Stimulated activated naive B cell treated with anti-CD40 and anti-IgM and Interleukin-4, amounts not matched to agents 10 μg/mL and 1 μg/mL and 100 μg/mL, for 72 hours (primary cell): ENCODE measurements around the gene MCM3AP.

Experiments used
- ATAC-seq, 2 donors: fragments of 150-1000 bp; cut with Tn5 transposase; replicated peaks; 2 replicates each; pipeline ENCODE4 v1.10.0; 2021; ENCODE audit warnings: moderate library complexity in 1 of 2
- DNase-seq: peaks from one replicate; pipeline ENCODE4 v3.0.0; 2021
- H3K27ac Mint-ChIP-seq: one replicate; pipeline ENCODE4 v1.8.0; 2022; ENCODE audit warnings: mild to moderate bottlenecking, mixed read lengths
- H3K27me3 Mint-ChIP-seq, 2 donors: one replicate each; pipeline ENCODE4 v1.8.0; 2022; ENCODE audit warnings: mixed read lengths in 2 of 2
- H3K36me3 Mint-ChIP-seq, 2 donors: one replicate each; pipeline ENCODE4 v1.8.0; 2022; ENCODE audit warnings: mixed read lengths in 2 of 2, mild to moderate bottlenecking in 1 of 2
- H3K4me1 Mint-ChIP-seq, 2 donors: one replicate each; pipeline ENCODE4 v1.8.0; 2022; ENCODE audit warnings: mixed read lengths in 2 of 2, mild to moderate bottlenecking in 1 of 2
- H3K4me3 Mint-ChIP-seq, 2 donors: one replicate each; pipeline ENCODE4 v1.8.0; 2022; ENCODE audit warnings: mild to moderate bottlenecking in 2 of 2, mixed read lengths in 2 of 2, moderate library complexity in 1 of 2
- H3K9me3 Mint-ChIP-seq, 2 donors: one replicate each; pipeline ENCODE4 v1.8.0; 2022; ENCODE audit warnings: mixed read lengths in 2 of 2, mild to moderate bottlenecking in 1 of 2

MCM3AP gene

GRCh38 chr21:46297338-46298271 is 12.2 kb upstream of the MCM3AP start:
- H3K27me3 Mint-ChIP-seq: no peaks in the 10 kb centered on the region
- ATAC-seq (peak; percentile 33 to 35), DNase-seq (no peak)
- H3K36me3 Mint-ChIP-seq: peaks cover 9 to 10% of the 10 kb centered on the region in 2 donors
- H3K27ac Mint-ChIP-seq: peak overlapping the region; percentile 79
- H3K4me3 Mint-ChIP-seq: peak overlapping the region; percentile 78 to 82
- H3K9me3 Mint-ChIP-seq: no peaks in the 10 kb centered on the region
- H3K4me1 Mint-ChIP-seq: peaks cover 19 to 26% of the 10 kb centered on the region in 2 donors

- Mint-ChIP-seq H3K27ac (peak overlapping the region; percentile 83), H3K4me1 (peaks cover 19 to 29% of the 10 kb centered on the region in 2 donors), H3K4me3 (peak overlapping the region; percentile 66), H3K9me3 (peaks cover 0 to 1% of the 10 kb centered on the region in 2 donors), H3K36me3 (peaks cover 18 to 20% of the 10 kb centered on the region in 2 donors), H3K27me3 (no peaks in the 10 kb centered on the region)
- ATAC-seq: peak; percentile 93 to 94
- DNase-seq: peak; percentile 77
Observed at GRCh38 chr21:46295996-46296752, 10.8 kb upstream of the MCM3AP start.

DNA sequence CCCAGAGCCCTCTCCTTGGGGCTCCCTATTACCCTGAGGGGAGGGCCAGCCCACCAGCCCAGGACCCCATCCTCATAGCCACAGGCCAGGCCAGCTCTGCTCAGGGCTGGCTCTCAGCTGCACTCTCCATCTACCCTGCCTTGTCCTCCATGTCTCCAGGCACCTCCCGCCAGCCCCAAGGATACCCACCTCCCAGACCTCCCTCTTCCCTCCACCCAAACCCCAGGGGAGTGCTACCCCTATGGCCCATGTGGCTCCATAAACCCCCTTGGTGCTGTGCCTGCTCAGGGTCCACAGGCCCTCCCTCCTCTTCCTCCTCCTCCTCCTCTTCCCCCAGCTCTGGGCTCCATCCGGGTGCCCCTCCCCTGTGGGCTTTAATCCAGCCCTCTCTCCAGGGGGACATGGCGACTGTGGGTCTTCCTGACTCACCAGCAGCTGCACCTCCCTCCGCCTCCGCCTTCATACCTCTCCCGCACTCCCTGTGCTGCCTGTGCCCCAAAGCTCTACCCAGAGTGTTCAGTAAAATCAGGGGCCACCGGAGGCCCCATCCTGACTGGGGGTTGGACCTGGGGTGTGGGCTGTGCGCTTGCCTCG is 9.9 kb upstream of the MCM3AP start:
- peaks cover 0 to 1% of the 10 kb centered on the region in 2 donors for H3K9me3 Mint-ChIP-seq

GRCh38 chr21:46294647-46295176 is 9.3 kb upstream of the MCM3AP start:
- Mint-ChIP-seq H3K36me3 (peaks cover 18 to 20% of the 10 kb centered on the region in 2 donors), H3K4me3 (no peak overlapping the region), H3K27ac (peak overlapping the region; percentile 65), H3K27me3 (no peaks in the 10 kb centered on the region), H3K9me3 (peaks cover 0 to 1% of the 10 kb centered on the region in 2 donors), H3K4me1 (peaks cover 24 to 40% of the 10 kb centered on the region in 2 donors)
- DNase-seq (no peak), ATAC-seq (no peak)

More for the DNA sequence above, 9.9 kb upstream of the MCM3AP start:
- no peak overlapping the region for H3K4me3 Mint-ChIP-seq
- ATAC-seq (peak in 1 of 2 donors; percentile 8), DNase-seq (no peak)
- H3K27ac Mint-ChIP-seq: peak overlapping the region; percentile 65
- H3K27me3 Mint-ChIP-seq: no peaks in the 10 kb centered on the region
- peaks cover 22 to 34% of the 10 kb centered on the region in 2 donors for H3K4me1 Mint-ChIP-seq
- H3K36me3 Mint-ChIP-seq: peaks cover 19 to 21% of the 10 kb centered on the region in 2 donors

DNA sequence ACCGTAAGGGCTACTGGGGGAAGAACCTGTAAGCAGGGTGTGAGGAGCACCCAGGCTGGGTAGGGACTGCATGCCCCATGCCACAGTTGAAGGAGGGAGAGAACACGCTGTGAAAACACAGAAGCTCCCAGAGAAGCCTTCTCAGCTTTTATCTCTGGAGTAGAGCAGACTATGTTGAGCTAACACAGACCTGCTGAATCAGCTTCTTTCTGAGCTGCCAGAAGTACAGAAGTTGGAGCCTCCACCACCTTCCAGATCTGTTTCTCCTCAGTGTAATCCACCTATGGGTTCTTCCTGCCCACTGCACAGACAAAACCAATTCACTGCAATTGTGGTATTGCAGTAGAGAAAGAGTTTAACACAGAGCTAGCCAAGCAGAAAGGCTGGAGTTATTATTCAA is 6.2 kb upstream of the MCM3AP start:
- Mint-ChIP-seq H3K4me1 (peaks cover 28 to 49% of the 10 kb centered on the region in 2 donors), H3K27ac (no peak overlapping the region), H3K4me3 (no peak overlapping the region), H3K9me3 (peaks cover 0 to 1% of the 10 kb centered on the region in 2 donors), H3K36me3 (peaks cover 26% of the 10 kb centered on the region in 2 donors), H3K27me3 (no peaks in the 10 kb centered on the region)
- no peak for DNase-seq
- no peak for ATAC-seq

GRCh38 chr21:46289655-46290179 is 4.3 kb upstream of the MCM3AP start:
- DNase-seq (no peak), ATAC-seq (no peak)
- Mint-ChIP-seq H3K27me3 (no peaks in the 10 kb centered on the region), H3K4me1 (peaks cover 13 to 41% of the 10 kb centered on the region in 2 donors), H3K4me3 (peak overlapping the region in 1 of 2 donors; percentile 21), H3K9me3 (peaks cover 0 to 1% of the 10 kb centered on the region in 2 donors), H3K36me3 (peaks cover 21 to 27% of the 10 kb centered on the region in 2 donors), H3K27ac (no peak overlapping the region)

DNA sequence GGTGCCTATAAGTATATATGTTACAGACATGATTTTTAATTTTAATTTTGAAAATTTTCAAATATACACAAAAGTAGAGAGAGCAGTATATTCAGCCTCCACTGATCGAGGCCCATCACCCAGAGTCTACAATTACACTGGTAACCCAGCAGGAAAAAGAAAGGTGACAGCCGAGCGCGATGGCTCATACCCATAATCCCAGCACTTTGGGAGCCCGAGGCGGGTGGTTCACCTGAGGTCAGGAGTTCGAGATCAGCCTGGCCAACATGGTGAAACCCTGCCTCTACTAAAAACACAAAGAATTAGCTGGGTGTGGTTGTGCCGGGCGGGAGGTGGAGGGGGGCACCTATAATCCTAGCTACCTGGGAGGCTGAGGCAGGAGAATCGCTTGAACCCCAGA is 2.1 kb upstream of the MCM3AP start:
- H3K4me1 Mint-ChIP-seq: peaks cover 17 to 59% of the 10 kb centered on the region in 2 donors
- H3K36me3 Mint-ChIP-seq: peaks cover 25 to 43% of the 10 kb centered on the region in 2 donors
- peaks cover 0 to 1% of the 10 kb centered on the region in 2 donors for H3K9me3 Mint-ChIP-seq
- no peaks in the 10 kb centered on the region for H3K27me3 Mint-ChIP-seq
- DNase-seq: no peak
- no peak overlapping the region for H3K4me3 Mint-ChIP-seq
- no peak for ATAC-seq
- H3K27ac Mint-ChIP-seq: no peak overlapping the region

DNA sequence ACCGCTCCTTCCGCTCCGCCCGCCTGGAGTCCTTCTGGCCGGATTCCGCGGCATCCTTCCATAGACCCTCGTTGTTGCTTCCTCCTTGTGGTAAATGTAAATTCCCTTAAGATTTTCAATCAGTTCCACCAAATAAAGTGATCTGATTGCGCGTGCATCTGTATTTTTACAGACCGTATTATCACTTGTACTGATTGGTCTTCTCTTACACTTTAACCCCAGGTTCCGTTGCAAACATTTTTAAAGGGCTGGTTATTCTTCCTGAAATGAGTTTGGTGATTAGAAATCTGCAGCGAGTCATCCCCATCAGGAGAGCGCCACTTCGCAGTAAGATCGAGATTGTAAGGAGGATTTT is 1.2 kb upstream of the MCM3AP start:
- ATAC-seq: peak; percentile 15 to 17
- Mint-ChIP-seq H3K27ac (peak overlapping the region; percentile 97), H3K4me1 (peaks cover 17 to 59% of the 10 kb centered on the region in 2 donors), H3K36me3 (peaks cover 20 to 36% of the 10 kb centered on the region in 2 donors), H3K4me3 (peak overlapping the region; percentile 98 to 99), H3K9me3 (peaks cover 0 to 1% of the 10 kb centered on the region in 2 donors), H3K27me3 (no peaks in the 10 kb centered on the region)
- DNase-seq: no peak

GRCh38 chr21:46285761-46286647 is 593 bp upstream of the MCM3AP start, which contains the start of gene YBEY:
Gene YBEY (plus strand): TSS chr21:46286342. CDS start chr21:46286914, 572 bp downstream.
- Mint-ChIP-seq H3K9me3 (no peaks in the 10 kb centered on the region), H3K4me1 (peaks cover 17 to 55% of the 10 kb centered on the region in 2 donors), H3K27me3 (no peaks in the 10 kb centered on the region), H3K36me3 (peaks cover 14 to 35% of the 10 kb centered on the region in 2 donors), H3K27ac (peak within 1 kb of the TSS; percentile 97), H3K4me3 (peak within 1 kb of the TSS; percentile 98 to 99)
- ATAC-seq: peak; percentile 94 to 95
- DNase-seq: peak; percentile 86

GRCh38 chr21:46284733-46285132 is 678 bp downstream of the MCM3AP start:
- H3K36me3 Mint-ChIP-seq: peaks cover 18 to 40% of the 10 kb centered on the region in 2 donors
- DNase-seq: no peak
- no peak overlapping the region for H3K27ac Mint-ChIP-seq
- no peak for ATAC-seq
- peaks cover 13 to 46% of the 10 kb centered on the region in 2 donors for H3K4me1 Mint-ChIP-seq
- no peaks in the 10 kb centered on the region for H3K27me3 Mint-ChIP-seq
- H3K9me3 Mint-ChIP-seq: no peaks in the 10 kb centered on the region
- peak overlapping the region; percentile 98 to 99 for H3K4me3 Mint-ChIP-seq

DNA sequence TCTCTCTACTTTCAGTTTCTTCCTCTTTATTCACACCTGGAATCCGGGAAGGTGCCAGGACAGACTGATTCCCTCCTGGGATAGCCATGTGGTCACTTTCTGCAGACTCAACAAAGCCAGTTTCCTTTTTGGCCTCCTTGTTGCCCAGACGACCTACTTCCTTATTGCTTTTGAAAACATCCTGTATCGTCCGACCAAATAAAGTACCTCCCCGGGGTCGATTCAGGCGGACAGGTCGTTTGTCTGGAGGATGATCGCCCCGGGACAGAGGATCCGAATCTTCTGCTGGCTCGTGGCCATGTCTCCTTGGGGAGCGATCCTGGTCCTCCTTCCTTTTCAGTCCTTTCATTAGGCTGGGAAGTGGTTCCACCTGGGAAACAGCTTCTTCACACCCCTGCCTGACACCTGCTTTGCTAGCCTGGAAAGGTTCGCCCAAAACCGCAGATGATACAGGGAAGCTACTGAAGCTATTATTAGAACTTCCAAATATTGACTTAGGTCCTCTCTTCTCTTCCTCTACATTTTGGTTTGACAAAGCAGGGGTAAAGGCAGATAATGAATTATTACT is 1.2 kb downstream of the MCM3AP start:
- ATAC-seq (no peak), DNase-seq (no peak)
- Mint-ChIP-seq H3K27me3 (no peaks in the 10 kb centered on the region), H3K4me1 (peaks cover 11 to 41% of the 10 kb centered on the region in 2 donors), H3K9me3 (no peaks in the 10 kb centered on the region), H3K27ac (peak overlapping the region; percentile 20), H3K4me3 (peak overlapping the region; percentile 76 to 84), H3K36me3 (peaks cover 19 to 39% of the 10 kb centered on the region in 2 donors)

- Mint-ChIP-seq H3K9me3 (no peaks in the 10 kb centered on the region), H3K4me1 (peaks cover 2 to 5% of the 10 kb centered on the region in 2 donors), H3K4me3 (no peak overlapping the region), H3K27ac (no peak overlapping the region), H3K27me3 (no peaks in the 10 kb centered on the region), H3K36me3 (peaks cover 33 to 44% of the 10 kb centered on the region in 2 donors)
- ATAC-seq (no peak), DNase-seq (no peak)
Observed at GRCh38 chr21:46274797-46275390, 10.5 kb downstream of the MCM3AP start.
